H1 (cell line): ENCODE measurements around the gene MCC. TPM values are rescaled to one million over a fixed set of nuclear protein-coding genes. Genes with fewer than 3 reads are reported as not detected.

Experiments
- CTCF ChIA-PET: fragments of 300-600 bp; sonication (Branson Sonifier 250); formaldehyde crosslinking; loops from one replicate; lab custom pipeline; 2021; ENCODE audit not compliant: partially characterized antibody; lab: Charles Lee
- POLR2A ChIA-PET: fragments of 300-600 bp; sonication (Branson Sonifier 250); formaldehyde crosslinking; loops from one replicate; lab custom pipeline; 2021; ENCODE audit warnings: inconsistent platforms; ENCODE audit not compliant: partially characterized antibody; lab: Charles Lee
- DNase-seq, 2 experiments: peaks; one replicate each; pipeline versions ENCODE4 v3.0.0 to v3.0.0-alpha.2; 2010 to 2022; ENCODE audit warnings: low spot score in 2 of 2, low read depth in 1 of 2, mixed read lengths in 1 of 2
- FAIRE-seq: peaks from 2 replicates; lab custom pipeline; 2011; peaks lifted over from hg19 to GRCh38; lab: Jason Lieb, UNC
- H2AFZ ChIP-seq: 2 replicates; pipeline ENCODE4 v1.8.1; 2012; ENCODE audit warnings: low read length, inconsistent platforms
- H2AK5ac ChIP-seq: 2 replicates; pipeline ENCODE4 v1.6.1; 2013; ENCODE audit warnings: low read depth, low read length
- H2BK120ac ChIP-seq: replicated peaks from 2 replicates; pipeline ENCODE3; 2013; ENCODE audit warnings: low read depth, low read length, inconsistent platforms
- H2BK12ac ChIP-seq: 2 replicates; pipeline ENCODE4 v1.6.1; 2013; ENCODE audit warnings: low read depth, low read length
- H2BK15ac ChIP-seq: 2 replicates; pipeline ENCODE4 v1.6.1; 2013; ENCODE audit warnings: low read length
- H2BK20ac ChIP-seq: 2 replicates; pipeline ENCODE4 v1.6.1; 2013; ENCODE audit warnings: low read length
- H2BK5ac ChIP-seq: 2 replicates; pipeline ENCODE4 v1.6.1; 2013; ENCODE audit warnings: low read depth, low read length
- H3K14ac ChIP-seq: 2 replicates; pipeline ENCODE4 v1.6.1; 2013; ENCODE audit warnings: inconsistent platforms; ENCODE audit not compliant: insufficient read length
- H3K18ac ChIP-seq: 2 replicates; pipeline ENCODE4 v1.6.1; 2013; ENCODE audit warnings: low read length; ENCODE audit errors: extremely low read depth
- H3K23ac ChIP-seq: 2 replicates; pipeline ENCODE4 v1.6.1; 2013; ENCODE audit warnings: inconsistent platforms; ENCODE audit not compliant: insufficient read length
- H3K23me2 ChIP-seq: 2 replicates; pipeline ENCODE4 v1.6.1; 2013; ENCODE audit warnings: low read depth, low read length
- H3K27ac ChIP-seq: 2 replicates; pipeline ENCODE4 v1.6.1; 2011; ENCODE audit warnings: low read depth, low read length, inconsistent platforms
- H3K27me3 ChIP-seq, 4 experiments: replicated peaks in 1 of 4; 1 replicate in 1 of 4; 2 replicates in 3 of 4; pipeline versions ENCODE4 v1.6.1 to v1.8.1; 2011 to 2013; ENCODE audit warnings: low read length in 3 of 4, mild to moderate bottlenecking in 3 of 4, inconsistent platforms in 2 of 4, mixed read lengths in 2 of 4, moderate library complexity in 1 of 4; ENCODE audit not compliant: control insufficient read depth in 3 of 4, insufficient read depth in 3 of 4; ENCODE audit errors: extremely low read depth in 1 of 4
- H3K36me3 ChIP-seq, 4 experiments: 2 replicates each; pipeline versions ENCODE4 v1.6.1 to v1.8.1; 2011 to 2013; ENCODE audit warnings: mild to moderate bottlenecking in 4 of 4, low read length in 3 of 4, moderate library complexity in 2 of 4, control low read depth in 1 of 4, inconsistent platforms in 1 of 4; ENCODE audit not compliant: insufficient read depth in 4 of 4, control insufficient read depth in 2 of 4
- H3K4ac ChIP-seq: replicated peaks from 2 replicates; pipeline ENCODE3; 2013; ENCODE audit warnings: low read length, low read depth, mixed read lengths, inconsistent platforms; ENCODE audit not compliant: insufficient read length
- H3K4me1 ChIP-seq, 4 experiments: replicated peaks in 1 of 4; 1 replicate in 1 of 4; 2 replicates in 3 of 4; pipeline versions ENCODE4 v1.6.1 to v1.8.1; 2011 to 2013; ENCODE audit warnings: low read length in 3 of 4, inconsistent platforms in 2 of 4, mixed read lengths in 1 of 4; ENCODE audit not compliant: insufficient read depth in 4 of 4, control insufficient read depth in 3 of 4
- H3K4me2 ChIP-seq, 2 experiments: 2 replicates each; pipeline versions ENCODE4 v1.6.1 to v1.8.1; 2011 to 2013; ENCODE audit warnings: low read depth in 2 of 2, low read length in 2 of 2, control low read depth in 1 of 2, inconsistent platforms in 1 of 2, mild to moderate bottlenecking in 1 of 2; ENCODE audit not compliant: insufficient read depth in 1 of 2
- H3K4me3 ChIP-seq, 4 experiments: fragments of 200-600, 300-600 bp in 1 of 4; sonication (generic), shearing (Covaris generic), sonication (Bioruptor Twin) in 1 of 4; 2 replicates each; pipeline versions ENCODE4 v1.5.1 to v1.8.1; 2011 to 2016; ENCODE audit warnings: low read length in 4 of 4, low read depth in 3 of 4, control low read depth in 2 of 4, inconsistent platforms in 2 of 4, mild to moderate bottlenecking in 2 of 4, mixed read lengths in 1 of 4, moderate library complexity in 1 of 4; ENCODE audit not compliant: insufficient read depth in 2 of 4; ENCODE audit errors: extremely low read depth in 1 of 4
- H3K56ac ChIP-seq: replicated peaks from 2 replicates; pipeline ENCODE3; 2013; ENCODE audit warnings: low read depth, mild to moderate bottlenecking, mixed read lengths, low read length, inconsistent platforms; ENCODE audit not compliant: insufficient read length
- H3K79me1 ChIP-seq: 2 replicates; pipeline ENCODE4 v1.6.1; 2013; ENCODE audit warnings: low read depth, low read length, control low read depth
- H3K79me2 ChIP-seq, 2 experiments: 2 replicates each; pipeline versions ENCODE4 v1.6.1 to v1.8.1; 2012 to 2013; ENCODE audit warnings: low read length in 2 of 2, mild to moderate bottlenecking in 2 of 2, inconsistent platforms in 1 of 2; ENCODE audit not compliant: insufficient read depth in 2 of 2, control insufficient read depth in 1 of 2
- H3K9ac ChIP-seq, 4 experiments: replicated peaks in 1 of 4; 1 replicate in 1 of 4; 2 replicates in 3 of 4; pipeline versions ENCODE4 v1.6.1 to v1.8.1; 2011 to 2013; ENCODE audit warnings: low read depth in 3 of 4, low read length in 3 of 4, control low read depth in 2 of 4, mild to moderate bottlenecking in 2 of 4, moderate library complexity in 2 of 4, inconsistent platforms in 1 of 4; ENCODE audit errors: extremely low read depth in 1 of 4
- H3K9me3 ChIP-seq, 2 experiments: 2 replicates each; pipeline versions ENCODE4 v1.6.1 to v1.8.1; 2012 to 2013; ENCODE audit warnings: mild to moderate bottlenecking in 2 of 2, moderate library complexity in 2 of 2, control low read depth in 1 of 2, inconsistent platforms in 1 of 2, low read depth in 1 of 2, low read length in 1 of 2, mixed read lengths in 1 of 2; ENCODE audit not compliant: insufficient read depth in 2 of 2
- H4K20me1 ChIP-seq, 2 experiments: replicated peaks in 1 of 2; 2 replicates each; pipeline versions ENCODE3 to v1.8.1; 2011 to 2013; ENCODE audit warnings: inconsistent platforms in 2 of 2, low read length in 2 of 2, mild to moderate bottlenecking in 1 of 2; ENCODE audit not compliant: insufficient read depth in 2 of 2, control insufficient read depth in 1 of 2
- H4K5ac ChIP-seq: 2 replicates; pipeline ENCODE4 v1.6.1; 2013; ENCODE audit warnings: low read length, low read depth, mixed read lengths, inconsistent platforms; ENCODE audit not compliant: insufficient read length
- H4K8ac ChIP-seq: 2 replicates; pipeline ENCODE4 v1.8.0; 2013; ENCODE audit warnings: mild to moderate bottlenecking, moderate library complexity, low read length, inconsistent platforms; ENCODE audit not compliant: insufficient read depth; ENCODE audit errors: extremely low read depth
- H4K91ac ChIP-seq: replicated peaks from 2 replicates; pipeline ENCODE3; 2013; ENCODE audit warnings: low read length, mixed read lengths, inconsistent platforms; ENCODE audit not compliant: insufficient read length
- SUZ12 ChIP-seq: fragments of 200-600 bp; sonication (generic); IDR thresholded peaks from 2 replicates; pipeline ENCODE4 v1.6.1; 2012; ENCODE audit warnings: mild to moderate bottlenecking, inconsistent platforms, low read length, moderate library complexity, mixed read lengths
- WGBS, 2 experiments: shearing (Covaris generic) in 1 of 2; methylation state at CpG; one replicate each; pipeline versions ENCODE4 v1.1.6 to v1.1.7; 2013 to 2015; ENCODE audit warnings: low lambda C conversion rate in 2 of 2, mixed read lengths in 2 of 2, inconsistent platforms in 1 of 2, low coverage in 1 of 2, missing lambda C conversion rate in 1 of 2; ENCODE audit not compliant: insufficient replicate concordance in 2 of 2, insufficient coverage in 1 of 2, insufficient read length in 1 of 2; ENCODE audit errors: extremely low coverage in 1 of 2, missing lambda C conversion rate in 1 of 2; 5-methylcytosine and 5-hydroxymethylcytosine counted together
- polyA plus RNA-seq, 7 experiments: library from polyadenylated mRNA; depleted of rRNA in 3 of 7; stranded (reverse) in 5 of 7; unstranded in 2 of 7; fragments of >200 nt in 5 of 7; fragments of 200-250 nt in 2 of 7; gene quantifications; 1 replicate in 5 of 7; 2 replicates in 1 of 7; 4 replicates in 1 of 7; pipeline versions ENCODE4 v1.2.1 to v1.2.3, GENCODE V29; 2011 to 2013; ENCODE audit warnings: missing spikeins in 2 of 7, mixed read lengths in 2 of 7
- total RNA-seq: library from RNA; stranded (reverse); fragmentation: NEBNext Ultra II Directional; extraction: Animal tissue kit (Norgen Biotek cat#: 25700); gene quantifications from 2 replicates; pipeline ENCODE4 v1.2.1, GENCODE V29; 2021

MCC gene
- total and polyA plus RNA-seq, 2 of the 8 experiments (the other 6 are each of a cell fraction or from before 2014, with no cell fraction given): 2.6 to 18.3 TPM

DNA sequence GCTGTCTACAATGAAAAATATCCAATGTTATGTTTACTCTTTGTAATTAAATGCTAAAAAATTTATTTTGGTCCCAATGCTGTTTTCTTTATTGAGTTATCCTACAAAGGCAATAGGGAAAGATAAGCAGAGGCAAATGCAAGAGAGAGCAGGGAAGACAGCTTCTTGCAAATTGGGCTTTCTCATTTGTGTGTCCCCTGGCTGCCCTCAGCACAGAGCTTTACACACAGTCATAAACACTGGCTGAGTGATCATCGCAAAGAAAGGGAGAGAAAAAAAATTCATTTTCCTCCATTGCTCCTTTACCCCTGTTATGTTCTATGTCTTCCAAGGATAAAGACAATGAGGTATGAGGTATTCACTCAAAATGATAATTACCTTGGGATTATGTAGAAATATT is 51.1 kb downstream of the MCC start:
- WGBS, 2 experiments: 95% methylated on average over 1 of the region's 1 CpG; no CpG with 5 or more reads in 1 of the 2 experiments
- H3K23ac ChIP-seq: no peak overlapping the region
- H2BK120ac ChIP-seq: no peak overlapping the region
- no peak overlapping the region for H4K91ac ChIP-seq
- peaks cover 0 to 10% of the 10 kb centered on the region in 2 experiments; a peak in 1 of 4 replicates for H3K9me3 ChIP-seq
- no peak overlapping the region for H3K18ac ChIP-seq
- H3K79me2 ChIP-seq: no peaks in the 10 kb centered on the region
- no peaks in the 10 kb centered on the region; the same call in 1 of the 2 replicates for H3K23me2 ChIP-seq
- no peak overlapping the region for H3K4ac ChIP-seq
- DNase-seq (no peak), FAIRE-seq (no peak)
- TF ChIP-seq SUZ12: no peak
- no peak overlapping the region for H4K5ac ChIP-seq
- no peak overlapping the region for H2AFZ ChIP-seq
- no peak overlapping the region for H2AK5ac ChIP-seq
- H4K20me1 ChIP-seq: no peaks in the 10 kb centered on the region
- H3K79me1 ChIP-seq: no peaks in the 10 kb centered on the region
- no peak overlapping the region for H3K14ac ChIP-seq
- H3K27me3 ChIP-seq: no peaks in the 10 kb centered on the region
- no peak overlapping the region for H3K56ac ChIP-seq
- no peak overlapping the region for H2BK12ac ChIP-seq
- no peak overlapping the region for H2BK20ac ChIP-seq
- POLR2A ChIA-PET: no interaction called here
- H2BK15ac ChIP-seq: no peak overlapping the region
- H2BK5ac ChIP-seq: no peak overlapping the region
- H3K9ac ChIP-seq: no peak overlapping the region
- H3K36me3 ChIP-seq: no peaks in the 10 kb centered on the region
- H3K4me2 ChIP-seq: no peak overlapping the region
- CTCF ChIA-PET: interaction anchor here (0.9 to 1.7 kb wide), 3 partner anchors 17 to 73 kb away, joined by 3 to 4 read pairs (median 3); no protein-coding TSS in a partner anchor
- H3K4me3 ChIP-seq: no peak overlapping the region
- no peak overlapping the region for H3K27ac ChIP-seq
- no peaks in the 10 kb centered on the region for H3K4me1 ChIP-seq
- H4K8ac ChIP-seq: no peak overlapping the region
